Adrenal gland (tissue), 12 donors: ENCODE measurements around the gene UVSSA. TPM values are rescaled to one million over a fixed set of nuclear protein-coding genes. Genes with fewer than 3 reads are reported as not detected.
A peak's percentile ranks its signal among the peaks of the same experiment; 100 is the strongest.

Experiments used
- DNase-seq, 7 donors: peaks; one replicate each; pipeline ENCODE4 v3.0.0-alpha.2; 2019 to 2020
- H3K27ac ChIP-seq, 5 donors: fragments of 200-600 bp; sonication (generic) in 4 of 5; 1 replicate in 3 of 5; 2 replicates in 2 of 5; pipeline versions ENCODE4 v1.5.1 to v1.8.0; 2016 to 2020; ENCODE audit warnings: mild to moderate bottlenecking in 1 of 5
- H3K27me3 ChIP-seq: fragments of 200-600 bp; 2 replicates; pipeline ENCODE4 v1.8.0; 2021
- H3K36me3 ChIP-seq, 2 donors: fragments of 200-600 bp; replicated peaks in 1 of 2; 1 replicate in 1 of 2; 2 replicates in 1 of 2; pipeline versions ENCODE4 v1.5.1 to v1.8.0; 2018 to 2022
- H3K4me1 ChIP-seq, 2 donors: fragments of 200-600 bp; replicated peaks in 1 of 2; 1 replicate in 1 of 2; 2 replicates in 1 of 2; pipeline versions ENCODE4 v1.5.1 to v1.8.0; 2018 to 2021
- H3K4me3 ChIP-seq, 4 donors: fragments of 200-600 bp; sonication (generic) in 3 of 4; one replicate each; pipeline ENCODE4 v1.5.1; 2016 to 2018
- H3K9me3 ChIP-seq, 3 donors: fragments of 200-600 bp; sonication (generic) in 1 of 3; replicated peaks in 1 of 3; 1 replicate in 2 of 3; 2 replicates in 1 of 3; pipeline versions ENCODE4 v1.5.1 to v1.8.0; 2016 to 2021
- POLR2A ChIP-seq, 2 donors: fragments of 450-650 bp; IDR thresholded peaks; one replicate each; pipeline ENCODE4 v1.6.1; 2017; ENCODE audit warnings: antibody characterized with exemption in 2 of 2, mild to moderate bottlenecking in 2 of 2, moderate library complexity in 1 of 2
- WGBS, 4 donors: extraction: QIAGEN DNeasy Blood & Tissue Kit in 2 of 4; methylation state at CpG; one replicate each; pipeline versions ENCODE4 v1.1.5 to v1.1.7; 2013 to 2017; 5-methylcytosine and 5-hydroxymethylcytosine counted together
- intact Hi-C, 2 donors: fragments of 100-400 bp; cut with DNase I; formaldehyde crosslinking; loops; one replicate each; pipeline versions ENCODE4 v1.14.1 to v1.15.0; 2022 to 2023
- polyA plus RNA-seq, 3 donors: library from polyadenylated mRNA; stranded (reverse); fragments of 200-250 nt in 2 of 3; fragments of 350-450 nt in 1 of 3; fragmentation: Illumina TruSeq in 1 of 3; extraction: RNeasy Lipid Tissue Mini Kit (QIAGEN cat#74804) in 1 of 3; gene quantifications; one replicate each; pipeline ENCODE4 v1.2.3, GENCODE V29; 2013 to 2014
- total RNA-seq, 9 donors: library from RNA; depleted of rRNA in 4 of 9; stranded (reverse); fragments of >200 nt in 4 of 9; fragments of 120-200 nt in 1 of 9; fragmentation: NEBNext Ultra II Directional in 1 of 9; extraction: Animal tissue kit (Norgen Biotek cat#: 25700) in 1 of 9; gene quantifications; one replicate each; pipeline versions ENCODE4 v1.1.0 to v1.2.4, GENCODE V29; 2013 to 2023
- TF ChIP-seq, protein P1 (sequence below), 6 experiments: fragments of 450-650 bp in 4 of 6; fragments of 200-600 bp in 2 of 6; sonication (generic) in 1 of 6; IDR thresholded peaks; 1 replicate in 5 of 6; 2 replicates in 1 of 6; pipeline versions ENCODE4 v1.5.1 to v1.8.0; 2016 to 2021; ENCODE audit warnings: antibody characterized with exemption in 6 of 6, mild to moderate bottlenecking in 2 of 6, moderate library complexity in 1 of 6
- donor health status: healthy with polysubstance abuse.
- donor health status: Bipolar disorder and iron deficiency.
- donor health status: DM: yes; HTN: yes; CAD: no.
- donor health status: DM: no; HTN: no; CAD: no.
- donor health status: DM: no; HTN: no; CAD: no.
- donor health status: DM: yes; HTN: yes; CAD: no.

The UVSSA gene
- total and polyA plus RNA-seq, 12 donors: 2.9 to 37.4 (median 17.5) TPM

DNA sequence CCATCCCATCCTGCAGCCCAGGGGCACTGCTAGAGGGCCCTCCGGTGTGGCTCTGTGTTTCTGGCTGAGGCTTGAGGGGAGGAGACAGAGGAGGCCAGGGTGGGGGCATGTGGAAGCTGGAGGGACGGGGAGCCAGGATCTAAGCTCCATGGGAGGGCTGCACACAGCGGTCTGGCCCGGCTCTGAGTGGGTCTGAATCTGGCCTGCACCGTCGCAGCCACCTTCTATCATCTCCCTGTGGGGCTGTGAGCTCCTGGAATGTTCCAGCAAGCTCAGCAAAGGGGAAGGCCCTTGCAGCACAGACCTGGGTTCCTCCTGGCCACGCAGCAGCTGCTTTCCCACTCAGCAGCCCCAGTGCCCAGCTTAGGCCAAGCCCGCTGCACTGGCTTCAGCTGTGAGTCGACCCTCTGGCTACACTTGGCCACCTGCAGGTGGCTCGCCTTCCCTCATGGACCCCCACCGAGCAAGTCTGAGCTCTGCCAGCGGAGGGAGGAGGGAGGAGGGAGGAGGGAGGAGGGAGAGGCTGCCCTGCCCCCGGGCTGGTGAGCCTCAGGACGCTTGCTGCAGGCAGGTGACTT, 53.9 kb downstream of the UVSSA start:
- no peaks in the 10 kb centered on the region for H3K36me3 ChIP-seq
- intact Hi-C loops: no loop called here
- DNase-seq: peak in 3 of 7 donors; percentile 1 to 17 (median 2)
- no peak overlapping the region for H3K27ac ChIP-seq
- no peaks in the 10 kb centered on the region for H3K4me1 ChIP-seq
- TF ChIP-seq, protein P1, sequence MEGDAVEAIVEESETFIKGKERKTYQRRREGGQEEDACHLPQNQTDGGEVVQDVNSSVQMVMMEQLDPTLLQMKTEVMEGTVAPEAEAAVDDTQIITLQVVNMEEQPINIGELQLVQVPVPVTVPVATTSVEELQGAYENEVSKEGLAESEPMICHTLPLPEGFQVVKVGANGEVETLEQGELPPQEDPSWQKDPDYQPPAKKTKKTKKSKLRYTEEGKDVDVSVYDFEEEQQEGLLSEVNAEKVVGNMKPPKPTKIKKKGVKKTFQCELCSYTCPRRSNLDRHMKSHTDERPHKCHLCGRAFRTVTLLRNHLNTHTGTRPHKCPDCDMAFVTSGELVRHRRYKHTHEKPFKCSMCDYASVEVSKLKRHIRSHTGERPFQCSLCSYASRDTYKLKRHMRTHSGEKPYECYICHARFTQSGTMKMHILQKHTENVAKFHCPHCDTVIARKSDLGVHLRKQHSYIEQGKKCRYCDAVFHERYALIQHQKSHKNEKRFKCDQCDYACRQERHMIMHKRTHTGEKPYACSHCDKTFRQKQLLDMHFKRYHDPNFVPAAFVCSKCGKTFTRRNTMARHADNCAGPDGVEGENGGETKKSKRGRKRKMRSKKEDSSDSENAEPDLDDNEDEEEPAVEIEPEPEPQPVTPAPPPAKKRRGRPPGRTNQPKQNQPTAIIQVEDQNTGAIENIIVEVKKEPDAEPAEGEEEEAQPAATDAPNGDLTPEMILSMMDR (IDR thresholded peaks at IDR 0.05): no peak
- no peak for TF ChIP-seq POLR2A (IDR thresholded peaks at IDR 0.05)
- no peak overlapping the region for H3K4me3 ChIP-seq
- 39 to 52% (median 49%) methylated on average over 10 to 14 of the region's 14 CpGs for WGBS, 4 donors
- peaks cover 54% of the 10 kb centered on the region for H3K27me3 ChIP-seq
- no peaks in the 10 kb centered on the region for H3K9me3 ChIP-seq

DNA sequence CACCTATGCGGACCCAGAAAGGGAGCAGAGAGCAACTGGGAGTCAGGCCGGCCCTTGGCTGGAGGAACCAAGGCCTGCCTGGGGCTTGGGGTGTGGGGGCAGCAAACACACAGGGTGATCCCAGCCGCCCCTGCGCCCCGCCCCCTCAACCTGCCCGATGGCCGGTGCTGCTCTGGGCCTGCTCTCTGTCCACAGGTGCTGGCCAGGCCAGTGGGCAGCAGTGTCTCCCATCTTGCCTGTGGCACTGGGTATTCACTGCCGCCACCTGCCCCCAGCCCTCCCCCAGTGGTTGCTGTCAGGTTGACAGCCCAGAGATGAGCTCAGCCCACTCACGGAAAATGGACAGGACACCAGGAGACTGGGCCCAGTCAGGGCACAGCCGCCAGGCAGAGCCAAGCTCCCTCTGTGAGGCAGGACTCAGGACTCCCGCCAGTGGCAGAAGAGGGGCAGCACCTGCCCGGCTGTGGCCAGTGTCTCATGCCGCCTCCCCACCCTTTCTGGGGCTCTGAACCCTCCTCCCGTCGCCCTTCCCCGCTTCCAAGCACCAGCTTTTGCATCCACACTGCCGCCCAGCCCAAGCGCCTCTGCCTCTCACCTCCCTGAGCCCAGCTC, 54.5 kb downstream of the UVSSA start:
- peak in 1 of 7 donors; percentile 7 for DNase-seq
- H3K4me3 ChIP-seq: no peak overlapping the region
- H3K4me1 ChIP-seq: no peaks in the 10 kb centered on the region
- H3K27me3 ChIP-seq: peaks cover 60% of the 10 kb centered on the region
- intact Hi-C loops: no loop called here
- no peak overlapping the region for H3K27ac ChIP-seq
- 25 to 100% (median 38%) methylated on average over 1 to 18 of the region's 18 CpGs for WGBS, 4 donors
- no peaks in the 10 kb centered on the region for H3K9me3 ChIP-seq
- no peak for TF ChIP-seq POLR2A (IDR thresholded peaks at IDR 0.05)
- TF ChIP-seq, protein P1 (IDR thresholded peaks at IDR 0.05): no peak
- no peaks in the 10 kb centered on the region for H3K36me3 ChIP-seq

DNA sequence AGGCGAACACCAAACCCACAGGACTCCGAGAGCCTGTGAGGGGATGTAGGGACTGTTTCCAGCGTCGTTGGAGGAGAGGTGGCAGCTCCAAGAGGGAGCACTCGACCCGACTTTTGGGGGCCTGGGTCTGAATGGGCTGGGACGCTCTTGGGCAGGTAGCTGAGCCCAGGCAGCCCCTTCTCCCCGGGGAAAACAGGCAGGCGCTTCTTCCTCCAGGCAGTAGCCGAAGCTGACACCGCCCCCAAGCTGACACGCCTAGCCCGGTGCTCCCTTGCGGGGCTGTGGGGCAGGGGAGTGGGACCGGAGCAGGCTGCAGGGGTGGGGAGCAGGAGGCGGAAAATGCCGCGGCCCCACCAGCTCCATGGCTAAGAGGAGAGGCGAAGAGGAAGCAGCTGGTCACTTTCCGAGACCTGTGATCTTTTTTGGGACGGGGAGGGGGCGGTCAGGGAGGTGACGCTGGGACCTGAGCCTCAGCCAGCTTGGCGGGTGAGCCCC, 55.1 kb downstream of the UVSSA start:
- WGBS, 4 donors: 9 to 15% (median 12%) methylated on average over 20 to 24 of the region's 24 CpGs; no CpG with 5 or more reads in 1 of the 4 donors
- Histone ChIP-seq H3K27me3 (peaks cover 66% of the 10 kb centered on the region), H3K4me1 (no peaks in the 10 kb centered on the region), H3K36me3 (no peaks in the 10 kb centered on the region), H3K4me3 (no peak overlapping the region), H3K27ac (no peak overlapping the region), H3K9me3 (no peaks in the 10 kb centered on the region)
- DNase-seq: peak in 1 of 7 donors; percentile 14
- intact Hi-C loops: no loop called here
- TF ChIP-seq, protein P1 (IDR thresholded peaks at IDR 0.05): no peak
- TF ChIP-seq POLR2A (IDR thresholded peaks at IDR 0.05): no peak

DNA sequence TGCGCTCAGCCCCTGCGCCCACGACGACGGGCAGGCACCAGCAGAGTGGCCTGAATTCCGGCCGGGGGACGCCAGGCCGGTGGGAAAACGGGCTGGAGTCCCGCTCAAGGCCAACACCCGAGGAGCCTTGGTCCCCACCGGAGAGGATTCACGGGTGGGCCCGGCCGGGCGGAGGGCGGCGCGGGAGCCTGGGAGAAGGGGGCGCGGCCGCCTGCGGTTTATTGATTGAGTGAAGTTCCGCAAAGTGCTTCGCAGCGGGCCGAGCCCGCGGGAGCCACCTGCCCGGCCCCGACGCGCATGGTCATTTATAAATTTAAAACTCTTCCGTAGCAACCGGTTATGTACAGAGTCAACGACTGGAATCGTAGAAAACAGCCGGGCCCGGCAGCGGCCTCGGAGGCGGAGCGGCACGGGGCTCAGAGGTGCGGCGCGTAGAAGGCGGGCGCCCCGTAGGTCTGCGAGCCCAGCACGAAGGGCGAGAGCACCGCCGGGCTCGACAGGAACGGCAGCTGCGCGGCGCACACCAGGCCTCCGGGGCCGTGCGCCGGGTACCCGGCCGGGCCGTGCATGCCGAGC, 55.6 kb downstream of the UVSSA start:
- no peaks in the 10 kb centered on the region for H3K36me3 ChIP-seq
- H3K4me3 ChIP-seq: no peak overlapping the region
- H3K27me3 ChIP-seq: peaks cover 71% of the 10 kb centered on the region
- TF ChIP-seq POLR2A (IDR thresholded peaks at IDR 0.05): no peak
- TF ChIP-seq, protein P1 (IDR thresholded peaks at IDR 0.05): no peak
- H3K27ac ChIP-seq: no peak overlapping the region
- no peaks in the 10 kb centered on the region for H3K9me3 ChIP-seq
- WGBS, 4 donors: 4 to 7% (median 5%) methylated on average over 4 to 69 of the region's 69 CpGs
- DNase-seq: peak in 1 of 7 donors; percentile 17
- intact Hi-C loops: no loop called here
- no peaks in the 10 kb centered on the region for H3K4me1 ChIP-seq
